Smooth muscle cell (in vitro differentiated cells): ENCODE data around the gene TRAPPC6A. TPM values are rescaled to one million over a fixed set of nuclear protein-coding genes. Genes with fewer than 3 reads are reported as not detected.

Experiments
- DNase-seq: peaks from one replicate; lab custom pipeline; 2025; ENCODE audit not compliant: unreplicated experiment; lab: John Stamatoyannopoulos, UW
- H2AFZ ChIP-seq: fragments of 200-600 bp; sonication (generic); 2 replicates; pipeline ENCODE4 v1.6.0; 2016; ENCODE audit warnings: antibody characterized with exemption, low read depth, mild to moderate bottlenecking
- H3F3A ChIP-seq: fragments of 200-600 bp; sonication (generic); 2 replicates; pipeline ENCODE4 v1.6.0; 2017; ENCODE audit warnings: antibody characterized with exemption, low read depth
- H3K27ac ChIP-seq: fragments of 200-600 bp; sonication (generic); 2 replicates; pipeline ENCODE4 v1.5.1; 2016; ENCODE audit warnings: low read depth, mild to moderate bottlenecking
- H3K27me3 ChIP-seq: fragments of 200-600 bp; sonication (generic); 2 replicates; pipeline ENCODE4 v1.6.1; 2016; ENCODE audit warnings: low read depth, mild to moderate bottlenecking
- H3K36me3 ChIP-seq: fragments of 200-600 bp; sonication (generic); 2 replicates; pipeline ENCODE4 v1.5.1; 2016; ENCODE audit warnings: low read depth
- H3K4me1 ChIP-seq: fragments of 200-600 bp; sonication (generic); 2 replicates; pipeline ENCODE4 v1.5.1; 2016; ENCODE audit warnings: low read depth
- H3K4me2 ChIP-seq: fragments of 200-600 bp; sonication (generic); 2 replicates; pipeline ENCODE4 v1.6.0; 2016; ENCODE audit warnings: mild to moderate bottlenecking
- H3K4me3 ChIP-seq: fragments of 200-600 bp; sonication (generic); 2 replicates; pipeline ENCODE4 v1.5.1; 2016; ENCODE audit warnings: mild to moderate bottlenecking
- H3K79me2 ChIP-seq: fragments of 200-600 bp; sonication (generic); 2 replicates; pipeline ENCODE4 v1.6.0; 2016; ENCODE audit warnings: low read depth, mild to moderate bottlenecking
- H3K9ac ChIP-seq: fragments of 200-600 bp; sonication (generic); 2 replicates; pipeline ENCODE4 v1.6.0; 2016; ENCODE audit warnings: low read depth
- H3K9me3 ChIP-seq: fragments of 200-600 bp; sonication (generic); replicated peaks from 2 replicates; pipeline ENCODE4 v1.5.1; 2016; ENCODE audit warnings: low read depth
- H4K20me1 ChIP-seq: fragments of 200-600 bp; sonication (generic); 2 replicates; pipeline ENCODE4 v1.6.0; 2016; ENCODE audit warnings: low read depth
- WGBS: methylation state at CpG from one replicate; pipeline ENCODE4 v1.1.7; 2016; ENCODE audit warnings: low lambda C conversion rate; 5-methylcytosine and 5-hydroxymethylcytosine counted together
- polyA plus RNA-seq: library from polyadenylated mRNA; unstranded; fragments of >200 nt; fragmentation: Nextera tagmentation; extraction: Ambion mirVana; gene quantifications from 2 replicates; pipeline ENCODE4 v1.2.1, GENCODE V29; 2016
- total RNA-seq: library from RNA; depleted of rRNA; stranded (reverse); fragments of >200 nt; gene quantifications from 2 replicates; pipeline ENCODE4 v1.2.3, GENCODE V29; 2014
- TF ChIP-seq, protein P1 (sequence below): fragments of 200-600 bp; sonication (generic); IDR thresholded peaks from 2 replicates; pipeline ENCODE4 v1.5.1; 2017; ENCODE audit warnings: borderline replicate concordance, mild to moderate bottlenecking, antibody characterized with exemption; ENCODE audit not compliant: insufficient read depth, poor library complexity, severe bottlenecking

Gene TRAPPC6A
- total and polyA plus RNA-seq, 2 experiments from 2014 or later: 10.2 to 32.2 TPM

DNA sequence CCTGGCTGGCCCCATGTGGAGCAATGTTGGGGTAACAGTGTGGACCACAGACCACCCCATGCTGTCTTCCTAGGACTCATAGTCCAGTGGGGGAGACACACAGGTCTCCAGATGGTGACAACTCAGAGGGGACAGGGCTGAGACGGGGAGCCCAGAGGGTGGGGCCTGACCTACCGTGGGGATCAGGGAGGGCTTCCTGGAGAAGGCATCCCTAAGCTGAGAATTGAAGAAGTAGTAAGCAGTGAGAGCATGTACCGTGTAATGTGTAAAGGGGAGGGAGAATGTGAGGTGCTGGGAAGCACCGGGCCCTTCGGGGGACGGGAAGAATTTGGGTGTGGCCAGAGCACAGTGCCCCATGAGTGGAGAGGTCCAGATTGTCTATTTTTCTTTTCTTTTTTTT, 54.0 kb downstream of the TRAPPC6A start:
- no peaks in the 10 kb centered on the region for H3K36me3 ChIP-seq
- no peaks in the 10 kb centered on the region for H3K4me1 ChIP-seq
- H3K79me2 ChIP-seq: peaks cover 71% of the 10 kb centered on the region
- DNase-seq: no peak
- H2AFZ ChIP-seq: no peak overlapping the region
- TF ChIP-seq, protein P1, sequence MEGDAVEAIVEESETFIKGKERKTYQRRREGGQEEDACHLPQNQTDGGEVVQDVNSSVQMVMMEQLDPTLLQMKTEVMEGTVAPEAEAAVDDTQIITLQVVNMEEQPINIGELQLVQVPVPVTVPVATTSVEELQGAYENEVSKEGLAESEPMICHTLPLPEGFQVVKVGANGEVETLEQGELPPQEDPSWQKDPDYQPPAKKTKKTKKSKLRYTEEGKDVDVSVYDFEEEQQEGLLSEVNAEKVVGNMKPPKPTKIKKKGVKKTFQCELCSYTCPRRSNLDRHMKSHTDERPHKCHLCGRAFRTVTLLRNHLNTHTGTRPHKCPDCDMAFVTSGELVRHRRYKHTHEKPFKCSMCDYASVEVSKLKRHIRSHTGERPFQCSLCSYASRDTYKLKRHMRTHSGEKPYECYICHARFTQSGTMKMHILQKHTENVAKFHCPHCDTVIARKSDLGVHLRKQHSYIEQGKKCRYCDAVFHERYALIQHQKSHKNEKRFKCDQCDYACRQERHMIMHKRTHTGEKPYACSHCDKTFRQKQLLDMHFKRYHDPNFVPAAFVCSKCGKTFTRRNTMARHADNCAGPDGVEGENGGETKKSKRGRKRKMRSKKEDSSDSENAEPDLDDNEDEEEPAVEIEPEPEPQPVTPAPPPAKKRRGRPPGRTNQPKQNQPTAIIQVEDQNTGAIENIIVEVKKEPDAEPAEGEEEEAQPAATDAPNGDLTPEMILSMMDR: no peak
- no peak overlapping the region for H3K4me2 ChIP-seq
- no peaks in the 10 kb centered on the region for H3K9me3 ChIP-seq
- H3K9ac ChIP-seq: no peak overlapping the region
- no peak overlapping the region for H3K27ac ChIP-seq
- no peak overlapping the region for H3K4me3 ChIP-seq
- 93% methylated on average over 6 of the region's 6 CpGs for WGBS
- no peaks in the 10 kb centered on the region for H3K27me3 ChIP-seq
- H3F3A ChIP-seq: no peaks in the 10 kb centered on the region
- H4K20me1 ChIP-seq: peaks cover 99% of the 10 kb centered on the region

- DNase-seq: no peak
- no peaks in the 10 kb centered on the region for H3F3A ChIP-seq
- no peaks in the 10 kb centered on the region for H3K9me3 ChIP-seq
- H3K9ac ChIP-seq: no peak overlapping the region
- TF ChIP-seq, protein P1: no peak
- H4K20me1 ChIP-seq: peaks cover 99% of the 10 kb centered on the region
- H3K4me1 ChIP-seq: no peaks in the 10 kb centered on the region
- no peaks in the 10 kb centered on the region for H3K36me3 ChIP-seq
- H3K4me2 ChIP-seq: no peak overlapping the region
- H3K27me3 ChIP-seq: no peaks in the 10 kb centered on the region
- 62% methylated on average over 9 of the region's 9 CpGs for WGBS
- H2AFZ ChIP-seq: no peak overlapping the region
- H3K79me2 ChIP-seq: peaks cover 74% of the 10 kb centered on the region
- H3K27ac ChIP-seq: no peak overlapping the region
- H3K4me3 ChIP-seq: no peak overlapping the region
These were observed 54.6 kb downstream of the TRAPPC6A start for GRCh38 chr19:45123440-45123850.

DNA sequence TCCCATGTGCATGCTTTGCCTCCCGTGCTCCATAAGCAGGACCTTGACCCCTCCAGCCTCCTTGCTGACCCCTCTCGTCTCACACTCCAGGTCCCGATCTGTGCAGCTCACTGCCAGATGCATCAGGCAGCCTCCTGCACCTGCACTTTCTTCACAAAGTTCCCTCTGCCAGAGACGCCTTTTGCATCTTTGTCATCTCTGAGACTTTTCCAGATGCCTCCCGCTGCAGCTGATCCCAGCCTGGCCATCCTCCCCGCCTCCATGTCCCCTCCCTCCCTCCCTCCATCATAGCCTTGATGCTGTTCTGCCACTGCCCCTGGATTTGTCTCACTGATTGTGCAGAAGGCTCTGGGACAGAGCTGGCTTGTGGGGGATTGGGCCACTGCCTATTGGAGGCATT, 55.2 kb downstream of the TRAPPC6A start:
- no peaks in the 10 kb centered on the region for H3F3A ChIP-seq
- H3K79me2 ChIP-seq: peaks cover 70% of the 10 kb centered on the region
- no peaks in the 10 kb centered on the region for H3K4me1 ChIP-seq
- TF ChIP-seq, protein P1: no peak
- no peak overlapping the region for H3K4me3 ChIP-seq
- H3K36me3 ChIP-seq: no peaks in the 10 kb centered on the region
- H4K20me1 ChIP-seq: peaks cover 99% of the 10 kb centered on the region
- H3K9me3 ChIP-seq: no peaks in the 10 kb centered on the region
- 93% methylated on average over 5 of the region's 6 CpGs for WGBS
- H2AFZ ChIP-seq: no peak overlapping the region
- H3K4me2 ChIP-seq: no peak overlapping the region
- H3K9ac ChIP-seq: no peak overlapping the region
- no peak overlapping the region for H3K27ac ChIP-seq
- DNase-seq: no peak
- H3K27me3 ChIP-seq: no peaks in the 10 kb centered on the region

DNA sequence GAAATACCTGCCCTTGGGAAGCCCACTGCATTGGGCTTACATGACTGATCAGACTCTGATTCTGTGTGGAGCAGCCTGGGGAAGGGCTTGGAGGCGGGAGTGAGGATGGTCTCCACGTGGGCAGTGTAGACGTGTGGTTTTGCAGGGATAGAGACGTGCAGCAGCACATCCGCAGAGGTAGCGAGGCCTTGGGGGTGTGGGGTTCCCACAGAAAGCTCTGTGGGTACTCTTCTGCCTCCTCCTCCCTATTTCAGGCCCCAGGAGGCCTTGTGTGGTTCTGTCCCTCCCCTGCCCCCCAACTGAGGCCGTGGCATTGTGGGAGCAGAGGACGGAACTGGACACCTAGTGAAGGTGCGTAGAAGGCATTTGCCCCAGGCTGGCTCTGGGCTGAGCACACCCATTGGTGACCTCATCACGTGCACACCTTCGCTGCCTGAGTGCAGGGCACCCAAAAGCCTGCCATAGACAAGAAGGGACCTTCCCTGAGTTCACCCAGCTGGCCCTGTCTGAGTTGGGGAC, 56.2 kb downstream of the TRAPPC6A start:
- H4K20me1 ChIP-seq: peaks cover 100% of the 10 kb centered on the region
- H3K79me2 ChIP-seq: peaks cover 63% of the 10 kb centered on the region
- H3K9me3 ChIP-seq: no peaks in the 10 kb centered on the region

More for the DNA sequence above, 56.2 kb downstream of the TRAPPC6A start:
- no peak overlapping the region for H3K4me2 ChIP-seq
- H3K27ac ChIP-seq: no peak overlapping the region
- peaks cover 5% of the 10 kb centered on the region for H3K4me1 ChIP-seq
- no peaks in the 10 kb centered on the region for H3F3A ChIP-seq
- no peaks in the 10 kb centered on the region for H3K27me3 ChIP-seq
- H3K9ac ChIP-seq: no peak overlapping the region
- no peak overlapping the region for H2AFZ ChIP-seq
- TF ChIP-seq, protein P1: no peak
- no peak for DNase-seq
- H3K4me3 ChIP-seq: no peak overlapping the region
- WGBS: 77% methylated on average over 11 of the region's 11 CpGs
- no peaks in the 10 kb centered on the region for H3K36me3 ChIP-seq
